Endometrium (tissue), 2 donors: ENCODE data around the gene REPIN1.

Experiments
- FAIRE-seq: peaks from 2 replicates; lab custom pipeline; 2012; peaks lifted over from hg19 to GRCh38; lab: Jason Lieb, UNC
- donor health status: control.
- donor health status: control.

The REPIN1 gene

GRCh38 chr7:150337179-150337578 is 31.4 kb upstream of the REPIN1 start:
- FAIRE-seq, result no peak

- no peak for FAIRE-seq
These were observed 31.0 kb upstream of the REPIN1 start for GRCh38 chr7:150337659-150338081.

GRCh38 chr7:150338166-150338829 is 30.3 kb upstream of the REPIN1 start:
- FAIRE-seq, result no peak

DNA sequence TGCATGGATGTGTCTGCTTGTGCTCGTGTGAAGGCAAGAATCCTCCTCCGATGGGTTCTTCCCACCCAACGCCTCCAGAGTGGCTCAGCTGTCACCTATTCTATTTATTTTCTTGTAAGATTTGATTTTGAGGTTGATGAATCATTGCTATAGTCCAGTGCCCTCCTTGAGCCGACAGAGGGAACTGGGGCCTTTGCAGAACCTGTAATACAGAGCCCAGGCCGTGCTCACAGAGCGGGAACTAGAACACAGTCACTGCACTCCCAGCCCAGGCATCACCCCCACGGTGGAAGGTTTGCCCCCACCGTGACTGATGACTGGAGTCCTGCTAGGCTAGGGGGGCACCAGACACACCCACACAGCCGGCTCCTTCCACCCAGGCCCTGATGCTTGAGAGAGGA is 29.2 kb upstream of the REPIN1 start:
- FAIRE-seq, result no peak

- no peak for FAIRE-seq
These were observed 28.4 kb upstream of the REPIN1 start for GRCh38 chr7:150340024-150340749.

DNA sequence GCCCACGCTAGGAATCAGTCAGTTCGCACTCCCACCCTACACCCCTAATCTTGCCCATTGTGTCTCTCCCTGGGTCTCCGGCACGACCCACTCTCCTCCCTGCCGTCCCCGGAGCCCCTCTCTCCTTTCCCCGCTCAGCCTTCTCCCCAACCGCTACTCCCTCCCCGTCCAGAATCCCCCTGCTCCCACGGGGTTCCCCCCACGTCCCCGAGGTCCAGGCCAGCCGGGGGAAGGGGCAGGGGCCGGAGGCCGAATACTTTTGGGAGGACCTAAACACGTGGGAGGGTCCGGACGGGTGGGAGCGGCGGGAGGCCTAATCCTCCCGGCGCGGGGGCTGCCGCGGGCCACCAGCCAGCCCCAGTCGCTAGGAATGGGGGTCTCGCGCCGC is 27.8 kb upstream of the REPIN1 start:
- FAIRE-seq, result no peak

DNA sequence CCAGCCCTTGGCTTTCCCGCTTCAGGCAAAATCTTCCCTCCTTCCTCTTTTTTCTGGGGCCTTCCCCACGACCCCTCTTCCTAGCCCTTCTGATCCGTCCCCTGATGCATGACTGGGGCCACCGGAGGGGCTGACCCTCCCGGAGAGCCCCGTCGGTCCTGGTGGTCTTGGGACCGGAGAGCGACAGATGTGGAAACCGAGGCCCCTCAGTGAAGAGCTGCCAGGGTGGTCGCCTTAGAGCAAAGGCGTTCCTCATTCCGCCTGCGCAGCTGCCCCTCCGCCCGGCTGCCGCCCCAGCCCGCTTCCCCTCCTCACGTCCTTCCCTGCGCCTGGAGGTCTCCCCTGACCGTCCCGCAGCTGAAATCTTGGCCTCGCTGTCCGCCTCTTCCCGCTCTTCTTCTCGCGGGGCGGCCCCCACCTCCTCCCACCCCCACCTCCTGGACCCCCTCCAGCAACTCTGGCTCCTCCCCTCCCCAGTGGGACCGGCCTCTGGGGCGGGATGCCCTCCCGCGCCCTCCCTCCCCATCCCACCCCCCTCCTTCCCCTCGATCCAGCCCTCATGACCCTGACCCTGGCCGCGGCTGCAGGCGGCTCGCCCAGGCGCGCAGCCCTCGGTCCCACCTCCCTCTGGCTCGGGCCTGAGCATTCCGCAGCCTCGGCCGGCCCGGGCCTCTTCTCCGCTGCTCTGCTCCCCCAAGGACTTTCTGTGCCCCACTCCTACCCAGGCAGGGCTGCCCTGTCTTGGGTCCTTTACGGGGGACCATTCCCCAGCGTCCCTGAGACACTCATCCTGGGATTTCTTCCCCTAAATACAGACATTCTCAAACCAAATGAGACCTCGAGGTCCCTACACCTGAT is 27.1 kb upstream of the REPIN1 start, which contains the start of gene RARRES2:
TSS of gene RARRES2 (minus strand) at position 367 of the 858 bp plus-strand sequence. CDS start 1,020 bp downstream, outside the sequence.
- FAIRE-seq, result no peak

GRCh38 chr7:150342121-150342408 is 26.6 kb upstream of the REPIN1 start:
- FAIRE-seq, result no peak

DNA sequence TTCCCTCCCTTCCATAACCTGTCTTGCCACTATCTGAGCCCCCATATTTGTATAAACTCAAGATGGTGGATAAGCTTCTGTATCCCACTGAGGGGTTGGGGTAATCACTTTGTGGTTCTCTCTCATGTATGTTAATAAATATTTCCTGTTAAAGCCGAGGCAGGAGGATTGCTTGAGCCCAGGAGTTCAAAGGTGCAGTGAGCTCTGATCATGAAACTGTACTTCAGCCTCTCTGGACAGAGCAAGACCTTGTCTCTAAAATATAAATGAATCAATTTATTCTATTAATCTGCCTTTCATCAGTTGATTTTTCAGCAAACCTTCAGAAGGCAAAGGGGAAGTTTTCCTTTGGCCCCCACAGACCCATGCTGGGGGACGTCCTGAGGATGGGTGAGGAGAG is 25.4 kb upstream of the REPIN1 start:
- no peak for FAIRE-seq

DNA sequence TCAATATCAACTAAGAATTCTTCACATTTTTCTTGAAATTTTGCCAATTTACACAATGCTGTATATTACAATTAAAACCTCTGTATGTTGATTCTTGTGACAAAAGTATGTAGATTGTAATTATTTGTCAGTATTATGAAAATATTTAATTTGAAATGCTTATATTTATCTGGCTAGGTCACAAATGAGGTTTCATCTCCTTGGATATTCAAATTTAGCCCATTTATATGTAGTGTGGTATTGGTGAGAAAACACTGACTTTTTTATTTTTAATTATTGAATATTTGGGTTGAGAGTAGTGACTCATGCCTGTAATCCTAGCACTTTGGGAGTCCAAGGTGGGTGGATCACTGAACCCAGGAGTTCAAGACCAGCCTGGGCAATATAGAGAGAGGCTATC is 24.3 kb upstream of the REPIN1 start:
- FAIRE-seq, result no peak

DNA sequence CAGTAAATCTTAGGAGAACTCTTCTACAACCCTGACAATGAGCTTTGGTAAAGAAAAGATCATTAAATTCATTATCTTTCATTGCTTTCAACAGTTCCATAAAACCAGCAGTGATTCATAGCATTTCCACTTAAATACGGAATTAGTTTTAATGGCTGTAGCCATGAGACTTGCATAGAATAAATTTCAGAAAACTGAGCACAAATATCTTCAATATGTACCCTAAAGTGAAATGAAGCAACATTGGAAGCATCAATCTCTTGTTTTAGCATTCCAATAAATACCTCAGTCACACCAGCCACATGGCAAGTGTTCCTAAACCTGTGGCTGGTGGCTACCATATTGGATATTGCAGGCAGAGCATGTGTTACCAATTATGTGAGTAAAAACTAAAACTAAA is 23.6 kb upstream of the REPIN1 start:
- peak; percentile 48 for FAIRE-seq

DNA sequence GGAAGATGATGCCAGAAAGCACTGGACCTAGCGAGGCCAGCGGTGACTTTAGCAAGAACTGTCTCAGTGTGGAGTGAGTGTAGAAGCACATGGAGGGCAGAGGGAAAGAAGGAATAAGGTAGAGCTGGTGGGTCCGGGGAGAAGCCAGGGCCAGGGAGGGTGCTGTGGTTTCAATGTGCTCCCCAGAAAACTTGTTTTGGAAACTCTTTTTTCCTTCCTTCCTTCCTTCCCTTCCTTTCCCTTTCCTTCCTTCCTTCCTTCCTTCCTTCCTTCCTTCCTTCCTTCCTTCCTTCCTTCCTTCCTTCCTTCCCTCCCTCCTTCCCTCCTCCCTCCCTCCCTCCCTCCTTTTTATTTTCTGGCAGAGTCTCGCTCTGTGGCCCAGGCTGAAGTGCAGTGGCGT is 21.7 kb upstream of the REPIN1 start:
- FAIRE-seq, result no peak

DNA sequence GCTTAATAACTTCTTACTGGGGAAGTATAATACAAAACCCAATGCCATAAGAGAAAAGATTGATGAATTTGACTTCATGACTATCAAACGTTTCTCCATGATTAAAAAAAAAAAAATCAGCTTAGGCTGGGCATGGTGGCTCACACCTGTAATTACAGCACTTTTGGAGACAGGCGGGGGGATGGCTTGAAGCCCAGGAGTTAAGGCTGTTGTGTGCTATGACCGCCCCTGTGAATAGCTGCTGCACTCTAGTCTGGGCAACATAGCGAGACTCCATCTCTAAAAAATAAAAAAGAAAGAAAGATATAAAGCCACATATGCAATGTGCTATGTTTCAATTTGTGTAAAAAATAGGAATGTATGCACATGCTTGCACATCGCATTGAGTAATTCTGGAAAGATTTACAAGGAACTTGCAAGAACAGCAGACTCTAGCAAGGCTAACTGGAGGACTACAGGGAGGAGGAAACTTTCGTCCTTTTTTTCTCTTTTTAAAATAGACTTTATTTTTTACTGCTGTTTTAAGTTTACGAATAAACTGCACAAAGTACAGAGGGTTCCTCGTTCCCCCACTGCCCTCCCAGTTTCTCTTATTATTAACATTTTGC is 16.9 kb upstream of the REPIN1 start:
- no peak for FAIRE-seq

DNA sequence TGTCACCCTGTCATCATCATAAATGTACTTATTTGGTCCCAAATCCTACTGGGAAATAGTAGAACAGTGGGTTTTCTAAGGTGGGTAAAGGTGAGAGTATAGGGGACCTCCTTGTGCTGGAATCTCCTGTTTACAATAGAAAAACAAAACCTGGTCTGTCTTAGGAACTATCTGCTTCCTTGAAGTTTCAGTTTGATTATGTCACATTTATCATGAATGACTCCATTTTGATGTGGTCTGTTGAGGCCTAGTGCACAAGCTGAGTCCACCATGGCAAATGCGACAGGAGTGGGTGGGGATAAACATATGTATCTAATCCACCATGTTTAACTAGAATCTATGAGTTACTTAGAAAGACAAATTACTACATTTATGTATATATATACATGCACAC is 13.0 kb upstream of the REPIN1 start:
- no peak for FAIRE-seq

DNA sequence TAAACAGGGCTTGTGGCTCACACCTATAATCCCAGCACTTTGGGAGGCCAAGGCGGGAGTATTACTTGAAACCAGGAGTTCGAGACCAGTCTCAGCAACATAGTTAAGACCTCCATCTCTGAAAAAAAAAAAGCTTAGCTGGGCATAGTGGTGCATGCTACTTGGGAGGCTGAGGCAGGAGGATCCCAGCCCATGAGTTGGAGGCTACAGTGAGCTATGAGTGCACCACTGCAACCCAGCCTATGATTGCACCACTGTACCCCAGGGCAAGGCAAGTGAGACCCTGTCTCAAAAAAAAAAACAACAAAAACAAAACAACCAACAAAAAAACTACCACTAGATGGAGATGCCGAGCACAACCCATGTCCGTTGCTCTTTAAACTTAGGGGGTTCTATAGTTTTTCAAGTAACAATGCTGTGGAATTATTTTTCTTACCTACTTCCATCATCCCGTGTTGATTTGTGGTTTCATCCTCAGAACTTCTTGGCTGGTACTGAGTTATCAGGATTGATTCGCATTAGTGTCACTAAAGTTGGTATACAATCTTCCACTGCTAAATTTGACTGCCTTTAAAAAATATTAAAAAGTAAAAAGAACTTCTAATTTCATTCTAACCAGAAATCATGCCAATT is 12.2 kb upstream of the REPIN1 start:
- no peak for FAIRE-seq

DNA sequence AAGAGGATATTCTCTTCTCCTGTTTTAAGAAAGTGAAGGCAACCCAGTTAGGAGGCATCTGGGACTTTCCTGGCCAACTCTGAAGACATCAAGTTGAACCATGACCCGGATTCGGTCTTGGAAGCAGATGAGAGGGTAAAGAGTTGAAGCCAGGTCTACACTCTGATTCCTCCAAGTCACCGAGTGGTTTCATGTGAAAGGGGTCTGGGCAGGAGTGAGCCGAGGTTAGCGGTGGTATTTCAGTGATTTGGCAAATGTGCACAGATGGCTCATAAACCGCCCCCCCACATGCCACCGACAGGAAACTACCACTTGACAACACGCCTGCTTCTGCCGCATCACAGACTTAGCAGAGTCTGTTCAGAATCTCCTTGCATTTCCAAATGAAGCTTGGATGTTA is 11.4 kb upstream of the REPIN1 start:
- FAIRE-seq, result no peak

- no peak for FAIRE-seq
These were observed 10.7 kb upstream of the REPIN1 start for GRCh38 chr7:150357771-150358427.

- FAIRE-seq, result no peak
These were observed 10.2 kb upstream of the REPIN1 start for GRCh38 chr7:150358433-150358832.

- no peak for FAIRE-seq
These were observed 9.5 kb upstream of the REPIN1 start for GRCh38 chr7:150358988-150359621.

GRCh38 chr7:150359622-150360362 is 8.8 kb upstream of the REPIN1 start:
- no peak for FAIRE-seq
